Esophagus squamous epithelium (tissue), 4 donors: Measurements from ENCODE around the gene KSR2.

Source experiments
- CTCF ChIP-seq, 6 experiments: fragments of 450-650 bp in 4 of 6; fragments of 200-600 bp in 2 of 6; sonication (generic) in 2 of 6; IDR thresholded peaks; one replicate each; pipeline ENCODE4 v1.5.1; 2016 to 2019; ENCODE audit warnings: antibody characterized with exemption in 6 of 6, mild to moderate bottlenecking in 4 of 6, moderate library complexity in 4 of 6
- POLR2A ChIP-seq, 4 donors: fragments of 450-650 bp; IDR thresholded peaks; one replicate each; pipeline ENCODE4 v1.6.1; 2017; ENCODE audit warnings: antibody characterized with exemption in 4 of 4, mild to moderate bottlenecking in 4 of 4, moderate library complexity in 3 of 4

- TF ChIP-seq CTCF (IDR thresholded peaks at IDR 0.05) (no peak), POLR2A (IDR thresholded peaks at IDR 0.05) (no peak)
These were observed 46.5 kb upstream of the KSR2 start for GRCh38 chr12:118015306-118015705.
